Fibroblast of gingiva (primary cell): ENCODE measurements around the gene PGAM1.
A peak's percentile ranks its signal among the peaks of the same experiment; 100 is the strongest.
"Not testable (repeated sequence)": the region's sequence is repeated elsewhere in the genome, so short reads cannot be mapped to it uniquely, and the experiment has no call there.

ENCODE experiments used
- DNase-seq: peaks from one replicate; pipeline ENCODE4 v3.0.0-alpha.2; 2011; ENCODE audit warnings: low read depth

Gene PGAM1

GRCh38 chr10:97407952-97408248, 18.1 kb upstream of the PGAM1 start:
- DNase-seq: no peak

DNA sequence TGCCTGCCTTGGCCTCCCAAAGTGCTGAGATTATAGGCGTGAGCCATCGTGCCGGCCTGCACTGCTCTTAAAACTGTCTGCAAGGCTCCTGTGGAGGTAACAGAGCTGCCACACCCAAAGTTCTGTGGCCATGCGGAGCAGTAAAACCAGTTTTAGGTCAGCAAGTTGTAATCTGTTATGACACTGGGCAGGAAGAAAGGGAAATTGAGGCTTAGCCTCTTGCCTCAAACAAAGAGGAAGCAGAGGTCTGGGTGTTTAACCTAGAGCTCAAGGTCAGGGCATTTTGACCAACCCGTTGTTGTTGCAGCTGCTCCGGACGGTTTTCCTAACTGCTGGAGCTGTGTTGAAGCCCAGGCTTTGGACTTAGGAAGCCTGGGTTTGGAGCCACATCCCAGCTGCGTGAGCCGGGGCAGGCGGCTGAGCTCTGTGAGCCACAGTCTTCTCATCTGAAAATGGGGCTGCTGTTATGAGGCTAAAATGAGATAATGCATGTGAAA, 17.4 kb upstream of the PGAM1 start:
- DNase-seq: no peak

GRCh38 chr10:97411406-97411805, 14.6 kb upstream of the PGAM1 start:
- DNase-seq: peak; percentile 4

- no peak for DNase-seq
These were observed 13.1 kb upstream of the PGAM1 start for GRCh38 chr10:97412891-97413304.

DNA sequence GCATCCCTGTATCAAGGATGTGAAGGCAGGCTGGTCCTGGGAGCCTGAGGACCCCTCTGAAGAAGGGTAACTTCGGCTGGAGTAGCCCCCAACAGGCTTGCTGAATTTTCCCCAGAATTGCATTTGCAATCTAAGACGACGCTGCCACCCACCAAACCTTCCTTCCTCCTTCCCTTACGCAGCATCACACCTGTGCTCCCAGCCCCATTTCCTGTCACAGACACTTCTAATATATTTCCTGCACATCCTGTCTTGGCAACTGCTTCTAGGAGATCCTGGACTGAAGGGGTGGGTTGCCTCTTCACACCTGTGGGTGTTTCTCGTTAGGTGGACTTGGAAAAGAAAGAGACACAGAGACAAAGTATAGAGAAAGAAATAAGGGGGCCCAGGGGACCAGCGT, 9.4 kb upstream of the PGAM1 start:
- no peak for DNase-seq

GRCh38 chr10:97423757-97424098, 2.3 kb upstream of the PGAM1 start:
- DNase-seq: not testable (repeated sequence)

DNA sequence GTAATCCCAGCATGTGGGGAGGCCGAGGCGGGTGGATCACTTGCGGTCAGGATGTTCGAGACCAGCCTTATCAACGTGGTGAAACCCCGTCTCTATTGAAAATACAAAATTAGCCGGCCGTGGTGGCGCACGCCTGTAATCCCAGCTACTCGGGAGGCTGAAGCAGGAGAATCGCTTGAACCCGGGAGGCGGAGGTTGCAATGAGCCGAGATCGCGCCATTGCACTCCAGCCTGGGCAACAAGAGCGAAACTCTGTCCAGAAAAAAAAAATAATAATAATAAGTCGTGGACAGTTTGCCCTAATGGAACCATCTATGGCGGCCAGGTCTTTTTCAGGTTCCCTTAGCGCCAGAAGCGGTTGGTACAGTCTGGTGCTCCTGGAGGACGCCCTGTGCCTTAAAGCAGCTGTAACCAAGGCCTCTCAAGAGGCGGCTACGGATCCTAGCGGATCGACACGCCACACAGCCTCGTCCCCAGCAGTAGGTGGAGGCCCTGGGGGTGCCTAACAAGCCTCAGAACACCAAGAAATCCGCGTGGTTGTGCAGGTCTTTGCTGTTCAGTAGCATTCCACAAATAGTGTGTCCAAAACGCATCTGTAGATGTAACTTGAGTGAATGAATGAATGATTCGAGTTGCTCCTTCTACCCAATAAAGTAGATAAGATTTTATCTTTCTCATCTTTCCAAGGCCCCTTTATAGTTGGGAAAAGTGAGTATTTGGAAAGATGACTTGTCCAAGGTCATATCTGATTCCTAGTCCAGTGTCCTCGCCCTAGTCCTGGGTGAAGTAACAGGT, 982 bp downstream of the PGAM1 start:
- no peak for DNase-seq

- DNase-seq: no peak
These were observed 1.7 kb downstream of the PGAM1 start for GRCh38 chr10:97427571-97428179.

DNA sequence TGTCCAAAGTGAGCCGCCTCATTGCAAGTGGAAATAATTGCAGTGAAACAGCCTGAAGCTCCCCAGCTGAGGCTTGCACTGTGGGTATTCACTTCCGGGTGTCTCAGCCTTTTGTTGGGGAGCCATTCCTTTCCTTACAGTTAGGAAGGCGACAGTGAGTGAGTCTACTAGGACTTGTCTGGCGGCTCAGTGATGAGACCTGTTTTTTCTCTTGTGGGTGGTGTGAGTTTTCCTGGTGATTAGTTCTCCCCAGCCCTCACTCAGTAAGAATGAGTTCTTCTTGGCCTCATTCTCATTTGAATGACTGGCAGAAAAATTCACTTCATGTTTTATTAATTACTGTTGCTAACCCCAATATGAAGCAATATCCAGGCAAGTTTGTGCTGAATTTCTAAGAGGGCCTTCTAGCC, 2.6 kb downstream of the PGAM1 start:
- DNase-seq: peak; percentile 65

GRCh38 chr10:97434055-97434454, 8.1 kb downstream of the PGAM1 start:
- no peak for DNase-seq

DNA sequence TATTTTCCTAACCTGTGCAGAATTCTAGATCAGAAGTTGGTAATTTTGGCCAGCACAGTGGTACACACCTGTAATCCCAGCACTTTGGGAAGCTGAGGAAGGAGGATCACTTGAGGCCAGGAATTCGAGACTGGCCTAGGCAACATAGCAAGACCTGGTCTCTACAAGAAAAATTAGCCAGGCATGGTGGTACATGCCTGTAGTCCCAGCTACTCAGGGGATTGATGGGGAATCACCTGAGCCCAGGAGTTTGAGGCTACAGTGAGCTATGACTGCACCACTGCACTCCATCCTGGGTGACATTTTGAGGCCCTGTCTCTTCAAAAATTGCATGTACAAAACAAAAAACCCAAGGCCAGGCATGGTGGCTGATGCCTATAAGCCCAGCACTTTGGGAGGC, 8.6 kb downstream of the PGAM1 start:
- DNase-seq: no peak

GRCh38 chr10:97435211-97435610, 9.2 kb downstream of the PGAM1 start:
- no peak for DNase-seq

DNA sequence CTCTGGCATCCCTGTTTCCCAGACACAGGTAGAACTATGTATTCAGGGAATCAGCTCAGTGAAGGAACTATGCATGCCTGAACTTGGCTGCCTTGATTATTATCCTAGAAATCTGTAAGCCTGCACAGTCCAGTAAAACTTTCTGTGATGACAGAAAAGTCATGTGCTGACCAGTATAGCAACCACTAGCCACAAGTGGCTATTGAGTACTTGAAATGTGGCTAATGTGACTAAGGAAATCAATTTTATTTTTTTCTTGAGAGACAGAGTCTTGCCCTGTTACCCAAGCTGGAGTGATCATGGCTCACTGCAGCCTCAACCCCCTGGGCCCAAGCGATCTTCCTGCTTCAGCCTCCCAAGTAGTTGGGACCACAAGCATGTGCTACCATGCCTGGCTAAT, 16.3 kb downstream of the PGAM1 start:
- no peak for DNase-seq

GRCh38 chr10:97444212-97444611, 18.2 kb downstream of the PGAM1 start:
- DNase-seq: no peak

DNA sequence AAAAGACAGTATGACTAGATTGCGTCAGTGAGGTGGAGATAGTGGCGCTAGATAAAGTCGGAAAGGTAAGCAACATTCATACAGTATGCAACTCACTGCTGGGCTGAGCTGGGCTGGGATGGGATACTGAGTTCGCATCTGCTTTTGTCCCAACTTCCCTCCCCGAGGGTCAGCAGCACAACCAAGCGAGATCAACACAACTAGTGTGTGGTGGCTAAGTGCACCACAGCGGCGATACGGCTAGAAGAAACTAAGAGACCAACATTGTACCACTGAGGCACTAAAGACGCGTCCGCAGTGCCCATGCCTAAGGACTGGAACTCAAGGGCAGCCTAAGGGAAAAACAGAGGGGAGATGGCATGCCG, 19.3 kb downstream of the PGAM1 start:
- DNase-seq: no peak

- DNase-seq: peak; percentile 91
These were observed 20.0 kb downstream of the PGAM1 start, which contains the start of the genes EXOSC1 and ZDHHC16 for GRCh38 chr10:97445722-97446639. TSS of gene EXOSC1 (minus strand) at chr10:97446006. CDS start at chr10:97445985, 21 bp downstream. TSS of gene ZDHHC16 (plus strand) at chr10:97446175. CDS start at chr10:97451676, 5,501 bp downstream.

GRCh38 chr10:97450828-97451227, 24.8 kb downstream of the PGAM1 start:
- DNase-seq: no peak

- DNase-seq: no peak
These were observed 25.6 kb downstream of the PGAM1 start for GRCh38 chr10:97451605-97452004.

DNA sequence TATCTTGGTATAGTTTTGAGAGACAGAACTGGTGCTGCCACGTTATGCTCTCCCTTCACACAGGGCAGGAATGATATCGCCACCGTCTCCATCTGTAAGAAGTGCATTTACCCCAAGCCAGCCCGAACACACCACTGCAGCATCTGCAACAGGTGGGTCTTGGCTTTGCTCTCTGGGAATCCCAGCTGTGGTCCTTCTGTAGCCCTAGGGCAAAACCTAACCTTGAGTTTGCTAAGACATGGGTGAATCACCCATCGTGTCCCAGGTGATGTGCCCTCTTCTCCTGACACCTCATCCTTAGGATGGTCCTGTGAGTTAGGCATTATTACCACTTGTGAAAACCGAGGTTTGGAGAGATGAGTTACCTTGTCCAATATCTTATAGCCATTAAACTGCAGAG, 26.4 kb downstream of the PGAM1 start:
- DNase-seq: no peak

DNA sequence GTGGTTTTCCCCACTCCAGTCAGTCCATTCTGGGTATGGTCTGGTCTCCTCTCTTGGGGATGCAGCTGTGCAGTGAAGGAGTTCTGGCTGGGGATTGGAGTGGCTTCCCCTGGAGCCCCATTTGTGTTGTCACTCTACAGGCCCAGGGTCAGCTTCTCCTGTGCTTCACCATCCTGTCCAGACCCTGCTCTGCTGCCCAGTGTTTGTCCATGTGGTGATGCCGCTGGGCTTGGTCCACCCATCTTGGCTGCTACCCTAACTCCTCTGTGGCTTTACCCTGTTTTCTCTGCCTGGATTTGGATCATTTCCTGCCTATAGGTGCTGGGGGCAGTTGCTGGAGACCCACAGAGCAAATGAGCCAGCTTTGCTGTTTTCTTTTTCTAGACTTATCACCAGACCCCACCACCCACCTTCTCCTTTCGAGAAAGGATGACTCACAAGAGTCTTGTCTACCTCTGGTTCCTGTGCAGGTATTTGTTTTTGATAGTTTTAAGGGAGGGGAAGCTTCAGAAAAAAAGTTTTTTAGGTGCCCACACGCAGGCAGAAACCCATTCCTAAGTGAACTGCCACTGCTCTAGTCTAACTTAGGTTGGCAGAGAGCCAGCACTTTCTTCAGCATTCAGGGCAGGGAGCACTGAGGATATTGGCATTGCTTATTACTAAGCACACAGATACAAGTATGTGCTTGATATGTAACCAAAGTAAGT, 28.5 kb downstream of the PGAM1 start:
- DNase-seq: peak; percentile 54

DNA sequence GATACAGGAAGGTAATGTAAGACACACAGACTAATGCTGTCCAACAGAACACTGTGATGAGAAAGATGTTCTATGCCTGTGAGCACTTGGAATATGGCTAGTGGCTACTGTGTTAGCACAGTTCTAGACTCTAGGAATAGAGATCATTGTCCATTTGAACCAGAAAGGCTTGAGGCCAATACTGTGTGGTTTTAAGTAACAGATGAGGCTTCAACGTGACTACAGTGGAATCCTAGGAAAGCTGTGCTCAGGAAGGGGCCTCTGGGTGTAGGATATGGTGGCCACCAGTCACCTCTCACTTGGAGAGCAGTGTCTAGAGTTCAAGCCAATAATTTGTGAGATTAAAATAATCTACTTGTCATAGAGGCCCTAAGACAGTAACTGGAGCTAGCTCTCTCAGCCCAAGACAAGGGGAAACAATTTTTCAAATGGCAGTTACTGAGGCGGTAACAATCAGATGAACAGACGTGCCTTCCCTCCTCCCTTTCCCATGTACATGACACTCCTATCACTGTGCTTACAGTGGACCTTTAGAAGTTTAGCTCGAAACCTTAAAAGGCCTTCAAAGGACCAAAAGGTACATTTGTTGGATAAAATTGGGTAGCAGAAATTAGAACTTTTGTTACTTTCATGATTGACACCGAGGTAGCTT, 30.2 kb downstream of the PGAM1 start:
- DNase-seq: no peak

- DNase-seq: no peak
These were observed 30.7 kb downstream of the PGAM1 start for GRCh38 chr10:97456686-97457065.
